Activated CD4-positive, CD25-positive, alpha-beta regulatory T cell treated with anti-CD3 and anti-CD28 coated beads, Interleukin-2, amount 50 U/mL, for 24 hours (primary cell): ENCODE results near the gene DYNLT5.
"Not testable (repeated sequence)": the region's sequence is repeated elsewhere in the genome, so short reads cannot be mapped to it uniquely, and the experiment has no call there.

Experiments used
- ATAC-seq, 2 donors: fragments of 150-1000 bp; cut with Tn5 transposase; one replicate each; pipeline ENCODE4 v1.10.0; 2021; ENCODE audit warnings: mild to moderate bottlenecking in 1 of 2, moderate library complexity in 1 of 2

The DYNLT5 gene, protein sequence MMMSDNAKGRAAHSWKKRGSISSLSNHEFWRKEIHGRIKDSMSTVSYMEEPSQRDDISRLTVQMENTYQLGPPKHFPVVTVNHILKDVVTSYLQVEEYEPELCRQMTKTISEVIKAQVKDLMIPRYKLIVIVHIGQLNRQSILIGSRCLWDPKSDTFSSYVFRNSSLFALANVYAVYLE

DNA sequence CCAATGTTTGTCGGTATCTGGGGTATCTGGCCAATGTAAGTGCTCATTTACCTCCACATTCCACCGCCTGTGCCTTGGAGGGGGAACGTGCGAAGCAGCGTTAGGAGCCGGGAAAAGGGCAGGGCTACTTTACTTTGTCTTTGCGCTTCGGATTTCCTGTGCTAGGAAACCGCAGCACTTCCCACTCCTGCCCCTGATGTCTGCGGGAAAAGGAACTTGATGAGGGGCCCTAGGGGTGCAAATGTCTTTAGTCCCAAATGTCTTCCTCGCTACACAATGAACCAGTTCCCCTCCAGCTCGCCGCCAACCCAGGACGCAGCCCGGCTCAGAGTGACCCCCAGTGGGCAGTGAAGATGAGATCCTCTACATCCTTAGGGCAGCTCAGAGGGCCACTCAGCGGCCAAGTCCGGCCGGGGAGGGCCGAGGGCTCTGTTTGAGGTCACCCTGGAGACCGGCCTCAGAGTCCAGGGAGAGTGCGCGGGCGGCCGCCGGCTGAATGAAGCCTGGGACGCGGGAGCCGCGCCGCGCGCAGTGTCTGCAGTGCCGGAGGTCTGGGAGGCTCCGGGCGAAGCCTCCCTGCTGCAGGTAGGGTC, at the start of gene DYNLT5:
TSS of gene DYNLT5 (plus strand) at position 460 of the 593 bp plus-strand sequence. CDS start 2,200 bp downstream, outside the sequence.
- no peak for ATAC-seq

DNA sequence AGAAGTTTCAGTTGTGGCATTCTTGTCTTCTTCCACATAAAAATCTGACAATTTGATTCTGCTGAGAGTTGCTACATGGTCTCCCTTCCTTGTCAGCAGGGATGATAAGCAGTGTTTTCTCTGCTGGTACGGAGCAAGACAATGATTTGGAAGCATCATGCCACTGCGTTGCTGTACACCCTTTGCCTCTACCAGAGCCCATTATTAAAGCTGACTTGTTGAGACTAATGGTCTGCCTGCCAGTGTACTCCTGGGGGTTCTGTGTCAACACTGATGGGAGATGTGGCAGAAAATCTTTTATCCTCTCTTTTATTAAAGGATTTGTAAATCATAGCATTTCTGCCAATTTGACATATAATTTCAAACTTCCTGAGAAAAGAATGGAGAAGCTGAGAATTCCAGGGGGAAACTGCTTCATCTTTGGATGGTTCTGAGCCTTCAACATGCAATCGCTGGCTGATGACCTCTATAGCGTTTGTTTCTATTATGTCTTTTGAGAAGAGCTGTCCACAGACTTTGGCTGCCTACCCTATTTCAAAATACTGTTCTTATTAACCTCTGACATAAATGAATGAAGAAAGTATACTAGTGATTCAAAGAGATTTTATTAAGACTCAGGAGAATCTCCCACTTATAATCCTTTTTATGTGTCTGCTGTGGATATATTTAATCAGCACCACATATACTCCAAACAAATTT, 47.9 kb upstream of the DYNLT5 start:
- ATAC-seq: no peak

DNA sequence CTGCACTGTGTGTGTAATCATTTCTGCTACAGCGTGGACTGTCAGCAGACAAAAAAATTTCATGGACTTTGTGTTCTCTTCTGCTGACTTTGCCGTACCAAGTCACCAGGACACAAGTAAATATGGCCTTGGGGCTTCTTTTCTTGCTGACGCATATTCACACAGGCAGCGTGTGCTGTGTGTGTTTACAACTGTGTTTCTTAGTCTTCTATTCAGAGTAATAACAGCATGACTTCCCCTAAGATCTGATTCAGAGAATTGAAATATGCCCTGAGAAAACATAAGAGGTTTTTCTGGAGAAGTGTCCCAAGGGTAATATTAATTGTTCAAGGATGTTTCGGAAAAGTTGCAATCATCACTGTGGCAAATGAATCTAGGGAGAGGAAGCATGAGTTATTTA, 47.1 kb upstream of the DYNLT5 start:
- ATAC-seq: no peak

DNA sequence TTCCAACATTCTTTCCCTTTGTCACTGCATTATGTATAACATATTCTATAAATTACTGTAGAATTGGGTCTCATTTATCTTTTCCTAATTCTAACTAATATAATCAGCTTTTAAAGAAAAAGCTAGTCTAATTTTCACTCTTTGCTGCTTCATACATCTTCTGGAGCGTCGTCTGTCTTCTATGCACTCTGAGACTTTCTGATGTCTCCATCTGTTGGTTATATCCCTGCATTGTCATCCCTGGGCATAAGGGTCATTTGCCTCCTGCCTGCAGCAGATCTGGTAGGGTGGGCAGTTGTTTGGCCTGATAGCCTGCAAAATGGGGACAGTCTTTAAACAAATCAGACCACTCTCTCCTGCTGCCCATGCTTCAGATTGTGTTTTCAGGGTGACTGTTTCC, 40.8 kb upstream of the DYNLT5 start:
- ATAC-seq: no peak

DNA sequence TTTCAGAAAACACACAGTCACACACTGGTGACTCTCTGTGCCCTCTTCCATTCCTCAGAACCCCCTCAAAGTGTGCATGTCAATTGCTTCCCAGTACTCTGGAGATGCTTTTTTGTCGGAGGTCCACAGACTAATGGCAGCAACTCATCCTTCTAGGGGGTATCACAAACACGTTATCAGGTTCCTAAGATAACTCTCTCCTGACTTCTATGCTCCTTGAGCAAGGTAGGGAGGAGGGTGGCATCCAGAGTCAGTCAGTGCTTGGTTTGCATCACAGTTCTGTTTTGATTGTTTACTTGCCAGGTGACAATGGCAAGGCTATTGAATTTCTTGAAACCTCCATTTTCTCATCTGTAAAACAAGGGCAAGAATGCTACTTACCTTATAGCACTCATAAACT, 39.4 kb upstream of the DYNLT5 start:
- ATAC-seq: no peak

DNA sequence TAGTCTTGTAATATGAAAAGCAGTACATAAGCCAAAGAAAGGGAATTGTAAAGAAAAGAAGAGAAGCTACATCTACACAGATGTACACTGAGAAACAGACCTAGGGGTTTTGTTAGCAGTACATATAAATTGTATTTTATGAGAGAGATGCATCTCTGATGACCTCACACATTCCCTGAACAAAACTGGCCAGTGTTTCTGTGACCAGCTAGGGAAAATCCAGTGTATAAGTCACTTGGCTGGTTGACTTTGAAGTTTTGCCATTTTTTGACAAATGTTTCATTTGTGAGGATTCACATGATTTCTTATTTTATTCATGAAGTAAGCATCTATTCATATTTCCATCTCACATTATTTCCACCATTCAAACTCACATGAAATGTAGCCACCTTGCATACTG, 28.3 kb upstream of the DYNLT5 start:
- ATAC-seq: no peak

DNA sequence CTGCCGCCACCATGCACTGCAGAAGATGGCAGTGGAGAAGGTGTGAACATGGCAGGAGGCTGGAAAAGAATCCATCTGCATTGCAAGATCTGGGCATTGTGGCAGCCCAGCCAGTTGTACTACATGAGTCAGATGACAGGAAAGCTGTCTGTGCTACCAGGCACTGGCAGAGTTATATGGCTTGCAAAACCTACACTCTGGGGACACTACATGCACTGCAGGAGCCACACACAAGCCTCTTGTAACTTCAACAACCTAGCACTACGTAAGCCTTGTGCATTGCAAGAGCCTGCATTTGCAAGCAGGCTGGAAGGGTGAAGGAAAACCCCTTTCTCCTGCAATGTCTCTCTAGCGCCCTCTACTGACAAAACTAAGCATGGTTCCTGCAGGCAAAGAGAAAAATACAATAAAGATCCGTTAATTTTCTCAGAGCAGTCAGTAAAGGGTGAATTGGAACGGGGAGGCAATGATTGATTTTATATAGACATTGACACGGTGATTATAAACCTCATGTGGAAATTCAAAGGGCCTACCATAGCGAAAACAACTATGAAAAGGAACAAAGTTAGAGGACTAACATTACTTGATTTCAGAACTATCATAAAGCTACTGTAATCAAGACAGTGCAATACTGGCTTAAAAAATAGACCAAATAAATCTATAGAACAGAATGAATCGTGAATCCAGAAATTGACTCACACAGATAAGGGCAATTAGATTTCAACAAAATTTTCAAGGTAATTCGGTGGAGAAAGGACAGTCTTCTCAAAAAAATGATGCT, 26.2 kb upstream of the DYNLT5 start:
- ATAC-seq: peak; percentile 36 to 41

DNA sequence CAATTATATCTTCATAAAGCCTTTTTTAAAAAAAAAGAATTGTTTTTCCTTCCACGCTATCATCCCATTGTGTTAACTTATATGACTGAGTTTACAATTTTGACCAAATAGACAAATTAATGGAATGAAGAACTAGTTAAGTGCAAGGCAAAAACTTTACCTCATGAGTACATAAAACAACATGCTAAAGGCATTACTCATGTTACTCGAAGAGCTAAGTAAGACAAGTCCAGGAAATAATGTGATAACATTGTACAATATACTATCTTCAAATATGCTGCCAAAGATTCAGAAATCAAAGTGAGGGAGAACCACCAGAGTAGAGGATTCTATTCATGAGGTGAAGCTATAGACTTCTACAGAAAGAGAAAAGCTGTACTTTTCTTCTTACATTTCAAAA, 24.2 kb upstream of the DYNLT5 start:
- no peak for ATAC-seq

DNA sequence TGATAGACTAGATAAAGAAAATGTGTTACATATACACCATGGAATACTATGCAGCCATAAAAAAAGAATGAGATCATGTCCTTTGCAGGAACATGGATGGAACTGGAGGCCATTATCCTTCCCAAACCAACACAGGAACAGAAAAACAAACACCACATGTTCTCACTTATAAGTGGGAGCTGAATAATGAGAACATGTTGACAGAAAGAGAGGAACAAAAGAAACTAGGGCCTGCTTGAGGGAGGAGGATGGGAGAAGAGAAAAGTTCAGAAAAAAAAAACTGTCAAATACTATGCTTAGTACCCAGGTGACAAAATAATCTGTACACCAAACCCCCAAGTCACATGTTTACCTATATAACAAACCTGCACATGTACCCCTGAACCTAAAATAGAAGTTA, 23.5 kb upstream of the DYNLT5 start:
- not testable (repeated sequence) for ATAC-seq

DNA sequence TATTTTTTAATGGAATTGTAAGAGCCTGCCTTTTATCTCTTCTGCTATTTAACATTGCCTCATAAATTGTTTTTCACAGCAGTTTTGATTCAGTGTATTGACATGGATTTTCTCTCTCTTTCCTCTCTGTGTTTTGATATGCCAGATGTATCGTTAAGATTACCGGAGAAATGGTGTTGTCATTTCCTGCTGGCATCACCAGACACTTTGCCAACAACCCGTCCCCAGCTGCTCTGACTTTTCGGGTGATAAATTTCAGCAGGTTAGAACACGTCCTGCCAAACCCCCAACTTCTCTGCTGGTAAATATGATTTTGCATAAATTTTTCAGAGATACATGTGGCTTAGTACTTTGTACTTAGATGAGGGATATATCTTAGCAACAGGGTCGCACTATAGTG, 23.1 kb upstream of the DYNLT5 start:
- peak in 1 of 2 donors; percentile 14 for ATAC-seq

DNA sequence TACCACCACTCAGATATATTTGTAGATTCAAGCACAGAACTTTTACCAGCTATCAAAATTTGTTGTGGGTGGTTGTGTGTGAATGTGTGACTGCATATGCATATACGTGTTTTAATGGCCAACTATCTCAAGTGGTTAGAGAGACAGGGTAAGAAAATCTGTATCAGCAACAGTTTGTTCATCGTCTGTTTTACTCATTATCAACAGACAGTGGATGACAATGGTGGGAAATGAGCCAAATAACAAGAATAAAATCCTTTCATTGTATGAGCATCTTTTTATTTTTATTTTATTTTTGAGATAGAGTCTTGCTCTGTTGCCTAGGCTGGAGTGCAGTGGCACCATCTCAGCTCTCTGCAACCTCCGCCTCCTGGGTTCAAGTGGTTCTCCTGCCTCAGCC, 22.7 kb upstream of the DYNLT5 start:
- ATAC-seq: no peak

DNA sequence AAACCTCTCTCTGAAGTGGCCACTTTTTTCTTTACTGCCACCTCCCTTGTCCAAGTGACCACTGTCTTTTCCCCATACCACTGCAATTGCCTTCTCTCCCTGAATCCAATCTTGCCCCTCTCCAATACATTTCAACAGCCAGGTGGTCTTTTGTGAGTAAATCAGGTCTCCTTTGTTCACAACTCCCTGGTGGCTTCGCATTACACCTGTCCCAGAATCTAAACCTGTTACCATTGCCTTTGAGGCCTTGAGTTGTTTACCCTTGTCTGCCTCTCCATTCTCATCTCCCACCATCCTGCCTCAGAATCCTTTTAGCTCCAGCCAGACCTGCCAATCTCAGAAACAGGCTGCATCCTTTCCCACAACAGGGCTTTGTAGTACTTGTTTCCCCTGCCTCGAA, 21.8 kb upstream of the DYNLT5 start:
- ATAC-seq: no peak

DNA sequence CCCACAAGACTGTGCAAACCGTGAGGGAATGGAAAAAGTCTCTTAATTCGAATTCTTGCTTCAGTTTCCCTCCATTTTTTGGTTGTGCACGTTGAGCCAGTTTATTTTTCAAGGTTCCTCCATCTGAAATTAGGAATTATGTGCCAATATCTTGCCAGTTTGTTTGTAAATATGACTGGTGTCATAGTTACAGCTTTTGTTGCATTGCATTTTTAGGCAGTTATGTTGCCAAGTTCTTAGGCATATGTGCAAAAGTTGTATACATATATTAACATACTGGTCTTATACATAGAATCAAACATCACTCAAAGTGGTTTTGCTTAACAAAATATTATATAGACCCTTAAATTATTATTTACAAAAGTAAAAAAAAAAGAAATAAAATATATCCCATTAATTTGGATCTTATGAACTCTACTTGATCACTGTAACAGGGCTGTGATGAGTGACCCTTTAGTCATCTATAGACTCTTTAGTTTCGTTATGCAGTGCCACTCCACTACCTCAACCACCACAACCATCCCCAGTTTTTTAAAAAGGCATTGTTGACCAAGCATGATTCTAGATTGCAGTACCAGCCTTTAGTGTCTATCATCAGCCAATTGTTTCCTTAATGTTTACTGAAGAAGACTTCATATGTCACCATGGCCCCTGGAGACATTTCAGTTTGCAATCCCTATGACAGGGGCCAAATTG, 20.9 kb upstream of the DYNLT5 start:
- ATAC-seq: no peak

DNA sequence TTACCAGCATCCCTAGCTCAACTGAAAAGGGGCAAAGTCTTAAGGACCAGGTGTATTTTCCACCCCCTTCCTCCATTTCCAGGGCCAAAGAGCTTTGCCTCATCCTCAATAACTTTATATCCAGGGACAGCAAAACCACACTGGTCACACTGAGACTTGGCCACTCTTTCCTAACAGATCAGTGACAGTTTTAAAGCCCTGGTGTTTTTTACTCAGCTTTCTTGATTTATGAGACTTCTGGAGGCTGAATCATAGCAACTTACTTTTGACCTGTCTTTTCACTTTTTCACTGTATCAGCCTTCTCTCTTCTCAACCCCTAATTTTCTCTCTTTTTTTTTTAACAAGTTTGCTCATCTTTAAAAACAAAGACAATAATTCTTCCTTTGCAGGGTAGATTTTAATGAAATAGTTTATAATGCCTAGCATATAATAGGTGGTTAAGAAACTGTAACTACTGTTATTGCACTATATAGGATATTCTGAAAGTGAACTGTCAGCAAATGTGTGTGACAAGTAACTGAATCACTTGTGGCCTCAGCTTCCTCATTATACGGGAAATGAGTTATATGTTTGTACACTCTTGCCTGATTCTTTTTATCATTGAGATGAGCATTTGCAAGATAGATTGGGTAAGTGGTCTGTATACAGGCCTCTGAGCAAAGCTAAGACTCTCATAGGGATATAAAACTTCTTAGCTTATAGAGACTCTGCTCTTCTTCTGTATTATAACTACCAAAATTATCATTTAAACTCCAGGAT, 19.7 kb upstream of the DYNLT5 start:
- ATAC-seq: peak; percentile 68 to 82

DNA sequence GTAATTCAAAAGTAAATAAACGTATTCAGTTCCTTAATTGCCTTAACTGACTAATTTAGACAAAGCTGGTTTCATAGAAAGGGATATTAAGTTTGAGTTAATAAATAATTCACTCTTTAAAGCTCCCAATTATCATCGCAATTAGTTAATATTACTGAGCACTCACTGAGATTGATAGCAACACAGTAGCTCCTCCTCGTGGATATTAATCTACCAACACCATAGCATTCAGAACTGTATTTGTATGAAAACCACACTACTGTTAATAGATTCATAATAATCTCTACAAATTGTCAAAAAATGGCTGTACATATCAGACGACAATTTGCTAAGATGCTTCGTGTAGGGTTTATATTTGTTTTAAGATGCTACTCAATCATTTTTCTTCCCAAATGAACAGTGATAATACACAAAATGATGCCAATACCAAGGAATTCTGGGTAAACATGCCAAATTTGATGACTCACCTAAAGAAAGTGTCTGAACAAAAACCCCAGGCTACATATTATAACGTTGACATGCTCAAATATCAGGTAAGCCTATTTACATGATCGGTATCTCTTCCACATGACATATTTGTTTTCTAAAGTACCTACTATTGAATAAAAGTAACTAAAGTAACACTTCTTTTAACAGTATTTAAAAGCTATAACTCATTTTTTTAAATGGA, 18.8 kb upstream of the DYNLT5 start:
- ATAC-seq: no peak

DNA sequence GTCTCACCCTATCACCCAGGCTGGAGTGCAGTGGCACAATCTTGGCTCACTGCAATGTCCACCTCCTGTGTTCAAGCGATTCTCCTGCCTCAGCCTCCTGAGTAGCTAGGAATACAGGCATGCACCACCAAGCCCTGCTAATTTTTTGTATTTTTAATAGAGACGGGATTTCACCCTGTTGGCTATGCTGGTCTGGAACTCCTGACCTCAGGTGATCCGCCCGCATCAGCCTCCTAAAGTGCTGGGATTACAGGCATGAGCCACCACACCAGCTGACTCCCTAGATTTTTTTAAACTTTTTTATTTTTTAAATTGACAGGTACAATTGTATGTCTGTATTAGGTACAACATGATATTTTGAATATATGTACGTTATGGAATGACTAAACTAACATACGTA, 17.7 kb upstream of the DYNLT5 start:
- ATAC-seq: not testable (repeated sequence)

DNA sequence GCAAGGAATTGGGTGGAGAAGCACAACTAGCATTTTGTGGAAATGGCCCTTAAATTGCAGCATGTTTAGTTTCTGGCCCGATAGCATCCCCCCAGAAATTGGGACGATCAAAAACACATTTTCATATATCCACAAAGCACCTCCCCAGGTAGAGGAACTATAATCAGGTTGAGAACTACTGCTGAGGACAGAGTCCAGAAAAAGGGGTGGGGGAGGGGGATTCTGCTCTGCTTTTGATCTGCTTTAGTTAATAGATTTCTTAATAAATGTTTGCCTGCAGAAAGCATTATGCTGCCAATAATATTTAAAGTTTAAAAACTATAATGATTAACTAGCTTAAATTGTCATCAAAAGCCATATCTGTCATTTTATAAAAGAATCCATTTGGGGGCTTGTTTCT, 14.4 kb upstream of the DYNLT5 start:
- no peak for ATAC-seq

DNA sequence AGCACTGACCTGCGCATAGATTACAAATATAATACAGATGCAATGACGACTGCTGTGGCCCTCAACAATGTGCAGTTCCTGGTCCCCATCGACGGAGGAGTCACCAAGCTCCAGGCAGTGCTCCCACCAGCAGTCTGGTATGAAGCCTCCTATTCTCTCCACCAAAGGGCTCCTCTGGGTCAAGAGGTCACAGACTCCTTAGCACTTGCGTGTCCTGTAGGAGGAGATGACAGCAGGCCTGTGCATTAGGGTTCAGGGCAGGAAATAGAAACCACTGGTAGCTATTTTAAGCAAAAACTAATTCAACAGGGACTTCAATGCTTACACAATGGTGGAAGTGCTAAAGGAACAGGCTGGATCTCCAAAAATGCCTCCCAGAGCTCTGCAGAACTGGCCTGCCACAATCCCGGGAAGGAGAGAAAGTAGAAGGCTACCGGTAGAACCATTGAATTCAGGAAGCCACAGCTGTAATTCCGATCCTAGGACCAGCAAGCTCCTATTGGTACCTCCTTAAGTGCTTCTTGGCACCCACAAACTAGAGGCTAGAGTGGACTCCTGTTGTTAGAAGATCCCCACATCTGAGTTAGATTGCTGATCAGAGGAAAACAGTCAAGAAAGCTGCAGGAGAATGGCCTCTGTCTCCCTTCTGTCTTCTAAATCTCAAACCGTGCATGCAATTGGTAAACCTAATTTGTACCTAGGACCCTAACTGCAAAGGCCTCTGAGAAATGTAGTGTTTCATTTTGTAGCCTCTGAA, 12.7 kb upstream of the DYNLT5 start:
- ATAC-seq: peak in 1 of 2 donors; percentile 38

DNA sequence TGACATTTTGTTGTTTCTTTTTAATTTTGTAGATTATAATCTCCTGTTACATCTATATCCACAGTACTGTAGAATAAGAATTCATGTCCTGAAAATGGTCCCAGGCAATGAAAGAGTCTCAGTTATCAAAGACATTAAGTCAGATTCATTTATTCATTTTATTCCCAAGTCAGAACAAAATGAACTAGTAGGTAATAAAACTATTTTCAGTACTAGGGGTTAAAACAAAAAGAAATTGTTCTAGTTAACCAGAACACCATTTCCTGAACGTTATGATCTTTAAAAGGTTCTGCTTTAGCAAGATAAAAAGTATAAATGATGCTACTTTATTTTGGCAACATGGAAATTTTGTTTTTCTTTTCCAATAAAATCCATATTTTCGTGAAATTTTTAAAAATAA, 6.8 kb upstream of the DYNLT5 start:
- no peak for ATAC-seq

DNA sequence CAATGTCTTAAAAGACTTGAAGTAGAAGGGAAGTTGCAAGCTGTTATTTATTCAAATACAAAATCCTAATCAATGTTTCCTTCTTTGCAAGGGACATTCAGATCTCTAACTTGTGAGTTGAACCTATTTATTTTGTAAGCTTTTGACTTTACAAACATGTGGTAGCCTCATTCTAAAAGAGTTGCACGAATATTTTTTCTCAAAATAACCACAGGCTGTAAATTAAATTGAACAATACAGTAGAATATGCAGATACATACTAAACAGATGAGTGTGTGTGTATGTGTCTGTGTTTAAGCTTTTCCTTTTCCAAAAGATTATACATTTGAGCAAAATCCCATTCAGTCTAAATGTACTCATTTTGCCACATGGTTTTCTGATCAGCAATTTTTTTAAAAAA, 4.8 kb upstream of the DYNLT5 start:
- ATAC-seq: no peak

DNA sequence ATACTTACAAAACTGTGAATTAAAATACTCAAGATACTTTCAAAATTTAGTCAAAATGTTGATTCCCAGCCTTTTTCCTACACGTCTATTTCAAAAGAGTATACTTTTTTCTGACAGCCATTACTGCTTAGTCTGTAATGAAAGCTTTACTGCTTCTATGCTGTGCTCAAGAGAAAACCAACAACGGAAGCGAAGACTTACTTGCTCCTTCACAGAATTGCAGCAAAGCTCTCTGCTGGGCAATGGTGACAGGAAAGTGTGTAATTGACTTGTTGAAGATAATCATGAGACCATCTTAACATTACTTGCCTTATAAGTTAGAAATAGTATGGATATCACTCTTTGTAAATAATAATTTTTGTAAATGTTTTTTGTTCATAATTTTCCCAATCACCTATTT, 1.7 kb upstream of the DYNLT5 start:
- no peak for ATAC-seq
